Measurements from ENCODE around the gene TREML2. TPM values are rescaled to one million over a fixed set of nuclear protein-coding genes. Genes with fewer than 3 reads are reported as not detected.
"Not testable (repeated sequence)": the region's sequence is repeated elsewhere in the genome, so short reads cannot be mapped to it uniquely, and the experiment has no call there.

Gene TREML2
- total and polyA plus RNA-seq, 9 of the 15 experiments (the other 6 are each of a cell fraction or from before 2014, with no cell fraction given) = 0.20 to 2.9 (median 1.4) TPM

- H3K4me2 ChIP-seq (ENCODE audit: insufficient read depth, low read length); H3K9ac ChIP-seq (ENCODE audit: insufficient read depth in 1 of 2, low read depth in 2 of 2, low read length in 2 of 2); ATAC-seq; H3K4me3 ChIP-seq; FAIRE-seq; BruUV-seq (replicated peaks); H3K36me3 ChIP-seq (ENCODE audit: control insufficient read depth, insufficient read depth, low read length); in situ Hi-C loops (cut with MboI); intact Hi-C loops (cut with micrococcal nuclease); CTCF ChIA-PET (ENCODE audit: low intra/inter-chr PET ratio); H3K9me3 ChIP-seq (replicated peaks; ENCODE audit: control insufficient read depth, insufficient read depth, low read depth, low read length); H2AFZ ChIP-seq (ENCODE audit: low read depth, low read length); H3K27ac ChIP-seq (ENCODE audit: extremely low read depth, low read depth, low read length); H3K9me1 ChIP-seq (ENCODE audit: control insufficient read depth, insufficient read depth, low read length); H3K4me1 ChIP-seq (replicated peaks in 1 of 2; ENCODE audit: control insufficient read depth in 2 of 2, insufficient read depth in 2 of 2, low read length in 2 of 2); H3K79me2 ChIP-seq (ENCODE audit: control insufficient read depth, insufficient read depth, low read length); H4K20me1 ChIP-seq (replicated peaks; ENCODE audit: control insufficient read depth, insufficient read depth, low read length); DNase-seq (ENCODE audit: extremely low read depth in 1 of 4, low spot score in 3 of 4): not testable (repeated sequence)
- POLR2A ChIA-PET = interaction anchor here (0.7 to 1.5 kb wide), 2 partner anchors 9 to 13 kb away, joined by 3 to 5 read pairs; no protein-coding TSS in a partner anchor
- TF ChIP-seq RFX1 (IDR thresholded peaks at IDR 0.05) (peak; percentile 58; the same call in 1 of the 2 replicates), ZNF507 (tag; conservative IDR thresholded peaks at IDR 0.05) (peak; percentile 70), SRF (CRISPR knock-in tag; IDR thresholded peaks at IDR 0.05) (peak; percentile 15 to 88; a peak in 1 of 4 replicates)
- H3K27me3 ChIP-seq (ENCODE audit: control insufficient read depth in 2 of 2, insufficient read depth in 2 of 2, low read length in 2 of 2) = peaks cover 0 to 23% of the 10 kb centered on the region in 2 experiments; a peak in 4 of 5 replicates
These were observed 11.9 kb downstream of the TREML2 start for GRCh38 chr6:41189046-41189445.

DNA sequence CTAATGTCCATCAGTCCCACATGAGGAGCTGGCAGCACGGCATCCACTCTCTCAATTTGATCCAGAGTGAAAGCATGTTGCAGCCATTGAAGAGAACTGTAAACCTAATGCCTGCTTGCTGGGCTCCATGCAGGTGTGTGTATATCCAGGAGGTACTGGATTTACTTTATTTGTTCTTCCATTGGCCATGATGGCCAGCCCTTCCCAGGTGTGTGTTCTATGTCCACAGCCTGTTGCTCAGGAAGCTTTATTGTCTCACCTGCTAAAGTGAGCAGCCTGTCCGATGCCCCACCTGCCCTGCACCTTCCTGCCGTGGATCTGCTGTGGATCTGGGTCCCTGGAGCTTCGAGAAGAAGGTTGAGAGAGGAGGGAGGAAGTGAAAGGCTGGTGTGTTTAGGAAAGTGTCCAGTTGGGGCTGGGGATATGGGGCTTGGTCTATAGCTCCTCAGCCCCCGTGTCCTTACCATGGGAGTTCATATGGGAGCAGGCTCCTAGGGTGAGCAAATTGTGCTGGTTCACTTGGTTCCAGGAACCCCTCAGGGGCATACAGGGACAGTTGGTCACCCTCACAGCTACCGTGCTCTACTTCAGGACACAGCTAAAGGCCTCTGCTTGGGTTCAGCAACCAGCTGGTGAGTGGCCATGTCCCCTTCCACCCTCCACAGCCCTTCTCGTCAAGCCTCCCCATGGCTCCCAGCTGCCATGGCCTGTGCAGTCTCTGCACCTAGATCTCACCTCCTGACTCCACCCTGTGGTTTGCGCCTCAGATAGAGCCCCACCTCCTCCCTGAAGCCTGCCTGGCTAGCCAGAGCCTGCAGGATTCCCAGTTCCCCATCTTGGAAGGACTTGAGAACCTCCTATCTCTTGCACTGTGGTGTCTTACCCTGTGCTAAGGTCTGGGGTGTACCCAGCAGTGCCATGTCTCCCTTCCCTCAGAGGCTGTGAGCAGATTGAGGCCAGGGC, 12.7 kb downstream of the TREML2 start:
- ChIA-PET CTCF (ENCODE audit: low intra/inter-chr PET ratio) (no interaction called here), POLR2A (interaction anchor here (0.6 to 1.5 kb wide), 2 partner anchors 12 to 498 kb away, joined by 3 to 5 read pairs; no protein-coding TSS in a partner anchor)
- Histone ChIP-seq H3K9me1 (ENCODE audit: control insufficient read depth, insufficient read depth, low read length) (no peaks in the 10 kb centered on the region), H3K36me3 (ENCODE audit: control insufficient read depth, insufficient read depth, low read length) (no peaks in the 10 kb centered on the region), H2AFZ (ENCODE audit: low read depth, low read length) (no peak overlapping the region), H4K20me1 (replicated peaks; ENCODE audit: control insufficient read depth, insufficient read depth, low read length) (no peaks in the 10 kb centered on the region), H3K9ac (ENCODE audit: insufficient read depth in 1 of 2, low read depth in 2 of 2, low read length in 2 of 2) (no peak overlapping the region), H3K4me1 (replicated peaks in 1 of 2; ENCODE audit: control insufficient read depth in 2 of 2, insufficient read depth in 2 of 2, low read length in 2 of 2) (no peaks in the 10 kb centered on the region), H3K9me3 (replicated peaks; ENCODE audit: control insufficient read depth, insufficient read depth, low read depth, low read length) (no peaks in the 10 kb centered on the region), H3K27ac (ENCODE audit: extremely low read depth, low read depth, low read length) (no peak overlapping the region), H3K4me2 (ENCODE audit: insufficient read depth, low read length) (no peak overlapping the region), H3K27me3 (ENCODE audit: control insufficient read depth in 2 of 2, insufficient read depth in 2 of 2, low read length in 2 of 2) (peaks cover 0 to 23% of the 10 kb centered on the region in 2 experiments; a peak in 4 of 5 replicates), H3K4me3 (no peak overlapping the region), H3K79me2 (ENCODE audit: control insufficient read depth, insufficient read depth, low read length) (no peaks in the 10 kb centered on the region)
- in situ Hi-C loops (cut with MboI) = no loop called here
- intact Hi-C loops (cut with micrococcal nuclease) = no loop called here
- WGBS (ENCODE audit: insufficient coverage, low coverage, missing lambda C conversion rate) = 4% methylated on average over 8 of the region's 8 CpGs
- ATAC-seq = no peak
- no peak for DNase-seq (ENCODE audit: extremely low read depth in 1 of 4, low spot score in 3 of 4)
- no TSS peak for BruUV-seq (replicated peaks)
- FAIRE-seq = no peak
- TF ChIP-seq PCBP1 (IDR thresholded peaks at IDR 0.05; ENCODE audit: low read depth, low read length, poor library complexity, severe bottlenecking) (no peak), DDX20 (tag; IDR thresholded peaks at IDR 0.05; ENCODE audit: low read depth) (no peak), AFF4 (CRISPR knock-in tag; IDR thresholded peaks at IDR 0.05) (no peak)
- TF ChIP-seq, protein P1, sequence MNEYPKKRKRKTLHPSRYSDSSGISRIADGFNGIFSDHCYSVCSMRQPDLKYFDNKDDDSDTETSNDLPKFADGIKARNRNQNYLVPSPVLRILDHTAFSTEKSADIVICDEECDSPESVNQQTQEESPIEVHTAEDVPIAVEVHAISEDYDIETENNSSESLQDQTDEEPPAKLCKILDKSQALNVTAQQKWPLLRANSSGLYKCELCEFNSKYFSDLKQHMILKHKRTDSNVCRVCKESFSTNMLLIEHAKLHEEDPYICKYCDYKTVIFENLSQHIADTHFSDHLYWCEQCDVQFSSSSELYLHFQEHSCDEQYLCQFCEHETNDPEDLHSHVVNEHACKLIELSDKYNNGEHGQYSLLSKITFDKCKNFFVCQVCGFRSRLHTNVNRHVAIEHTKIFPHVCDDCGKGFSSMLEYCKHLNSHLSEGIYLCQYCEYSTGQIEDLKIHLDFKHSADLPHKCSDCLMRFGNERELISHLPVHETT (CRISPR knock-in tag; conservative IDR thresholded peaks at IDR 0.05 in 1 of 2, IDR thresholded peaks at IDR 0.05 in 1 of 2) = no peak

Data from K562 (cell line).